Stomach (tissue), 4 donors: ENCODE measurements around the gene HMSD.

Source experiments
- CTCF ChIP-seq, 7 experiments: fragments of 450-650 bp in 4 of 7; fragments of 200-600 bp in 3 of 7; sonication (generic) in 3 of 7; IDR thresholded peaks; one replicate each; pipeline ENCODE4 v1.5.1; 2016 to 2019; ENCODE audit warnings: antibody characterized with exemption in 7 of 7, control low read depth in 2 of 7, mild to moderate bottlenecking in 1 of 7
- POLR2AphosphoS5 ChIP-seq, 3 donors: sonication (generic); formaldehyde crosslinking; IDR thresholded peaks; one replicate each; pipeline ENCODE4 v1.6.1; 2016; ENCODE audit warnings: antibody characterized with exemption in 3 of 3

GRCh38 chr18:63977040-63977439 is 27.9 kb downstream of the HMSD start:
- no peak for TF ChIP-seq POLR2AphosphoS5 (IDR thresholded peaks at IDR 0.05)
- no peak for TF ChIP-seq CTCF (IDR thresholded peaks at IDR 0.05)
